ENCODE results near the gene ZNF232.
"Not testable (repeated sequence)": the region's sequence is repeated elsewhere in the genome, so short reads cannot be mapped to it uniquely, and the experiment has no call there.

Gene ZNF232

GRCh38 chr17:5097101-5097834 lies 14.4 kb downstream of the ZNF232 start:
- DNase-seq (ENCODE audit: low spot score) = peak; percentile 21

- no peak for DNase-seq (ENCODE audit: low spot score)
Measured at GRCh38 chr17:5096731-5097100, 15.0 kb downstream of the ZNF232 start.

- DNase-seq (ENCODE audit: low spot score) = no peak
Measured at GRCh38 chr17:5092218-5093010, 19.3 kb downstream of the ZNF232 start.

GRCh38 chr17:5080591-5080990 lies 31.1 kb downstream of the ZNF232 start:
- DNase-seq (ENCODE audit: low spot score) = no peak

- DNase-seq (ENCODE audit: low spot score) = peak; percentile 81
Measured at GRCh38 chr17:5078106-5079028, 33.3 kb downstream of the ZNF232 start, which contains the start of gene ZFP3. TSS of gene ZFP3 (plus strand) at chr17:5078467. CDS start at chr17:5091505, 13,038 bp downstream.

GRCh38 chr17:5077781-5078105 lies 33.9 kb downstream of the ZNF232 start:
- no peak for DNase-seq (ENCODE audit: low spot score)

- not testable (repeated sequence) for DNase-seq (ENCODE audit: low spot score)
Measured at GRCh38 chr17:5077275-5077674, 34.4 kb downstream of the ZNF232 start.

- not testable (repeated sequence) for DNase-seq (ENCODE audit: low spot score)
Measured at GRCh38 chr17:5075472-5075871, 36.2 kb downstream of the ZNF232 start.

- no peak for DNase-seq (ENCODE audit: low spot score)
Measured at GRCh38 chr17:5069724-5070123, 42.0 kb downstream of the ZNF232 start.

GRCh38 chr17:5068236-5068635 lies 43.4 kb downstream of the ZNF232 start:
- DNase-seq (ENCODE audit: low spot score) = no peak

GRCh38 chr17:5065227-5065744 lies 46.4 kb downstream of the ZNF232 start:
- no peak for DNase-seq (ENCODE audit: low spot score)

Data from globus pallidus (tissue), 1 donor.